IMR-90 (cell line): ENCODE measurements around the gene ELK3. TPM values are rescaled to one million over a fixed set of nuclear protein-coding genes. Genes with fewer than 3 reads are reported as not detected.

ENCODE experiments used
- ATAC-seq: fragments of 200-7000 bp; cut with Tn5 transposase; 2 replicates; pipeline ENCODE4 v1.9.1; 2020; ENCODE audit warnings: low read depth, mild to moderate bottlenecking, moderate library complexity
- BruUV-seq: library from RNA; stranded (reverse); fragments of 400-500 nt; replicated peaks from 2 replicates; lab custom pipeline; 2021; lab: Mats Ljungman, UMichigan
- CTCF ChIA-PET: fragments of 300-600 bp; formaldehyde crosslinking; extraction: SDS; loops from one replicate; lab custom pipeline; 2021; ENCODE audit warnings: antibody characterized with exemption; lab: Yijun Ruan, JAX
- POLR2A ChIA-PET: fragments of 300-600 bp; sonication (Branson Sonifier 250); formaldehyde crosslinking; loops from one replicate; lab custom pipeline; 2022; ENCODE audit warnings: antibody characterized with exemption; ENCODE audit not compliant: unreplicated experiment; lab: Charles Lee
- DNase-seq: peaks from one replicate; pipeline ENCODE4 v3.0.0; 2013
- H2AFZ ChIP-seq: replicated peaks from 2 replicates; pipeline ENCODE3; 2013; ENCODE audit warnings: low read length, mild to moderate bottlenecking; ENCODE audit not compliant: poor library complexity
- H2AK5ac ChIP-seq: 2 replicates; pipeline ENCODE4 v1.6.1; 2013; ENCODE audit warnings: low read depth, low read length, inconsistent platforms
- H2AK9ac ChIP-seq: replicated peaks from 2 replicates; pipeline ENCODE3; 2013; ENCODE audit warnings: mild to moderate bottlenecking, low read depth, low read length, moderate library complexity; ENCODE audit not compliant: poor library complexity
- H2BK120ac ChIP-seq: 2 replicates; pipeline ENCODE4 v1.6.1; 2013; ENCODE audit warnings: low read depth, low read length, inconsistent platforms
- H2BK15ac ChIP-seq: 3 replicates; pipeline ENCODE4 v1.6.1; 2013; ENCODE audit warnings: low read depth, low read length, inconsistent platforms
- H2BK20ac ChIP-seq: 2 replicates; pipeline ENCODE4 v1.6.1; 2013; ENCODE audit warnings: low read depth, mild to moderate bottlenecking, inconsistent platforms, low read length, moderate library complexity
- H2BK5ac ChIP-seq: 2 replicates; pipeline ENCODE4 v1.6.1; 2013; ENCODE audit warnings: mild to moderate bottlenecking, low read depth, low read length, inconsistent platforms; ENCODE audit not compliant: poor library complexity, severe bottlenecking
- H3K14ac ChIP-seq: replicated peaks from 2 replicates; pipeline ENCODE4 v1.6.1; 2013; ENCODE audit warnings: low read depth, low read length, inconsistent platforms
- H3K18ac ChIP-seq: 2 replicates; pipeline ENCODE4 v1.6.1; 2013; ENCODE audit warnings: low read depth, low read length, control low read depth
- H3K23ac ChIP-seq: 2 replicates; pipeline ENCODE4 v1.6.1; 2013; ENCODE audit warnings: low read depth, low read length, inconsistent platforms
- H3K27ac ChIP-seq: 2 replicates; pipeline ENCODE4 v1.5.1; 2013; ENCODE audit warnings: mild to moderate bottlenecking, control low read depth, low read length; ENCODE audit not compliant: insufficient read depth
- H3K27me3 ChIP-seq: 2 replicates; pipeline ENCODE4 v1.6.1; 2013; ENCODE audit warnings: low read length; ENCODE audit not compliant: control insufficient read depth, insufficient read depth
- H3K36me3 ChIP-seq: 2 replicates; pipeline ENCODE4 v1.6.1; 2013; ENCODE audit warnings: low read length, mixed read lengths; ENCODE audit not compliant: control insufficient read depth, insufficient read depth
- H3K4ac ChIP-seq: 2 replicates; pipeline ENCODE4 v1.6.1; 2013; ENCODE audit warnings: low read depth, low read length, inconsistent platforms
- H3K4me1 ChIP-seq: 2 replicates; pipeline ENCODE4 v1.6.1; 2013; ENCODE audit warnings: low read length, mixed read lengths; ENCODE audit not compliant: control insufficient read depth, insufficient read depth
- H3K4me2 ChIP-seq: 2 replicates; pipeline ENCODE4 v1.6.1; 2013; ENCODE audit warnings: low read depth, mild to moderate bottlenecking, control low read depth, low read length, moderate library complexity
- H3K4me3 ChIP-seq: 2 replicates; pipeline ENCODE4 v1.5.1; 2013; ENCODE audit warnings: low read depth, mild to moderate bottlenecking, control low read depth, low read length, moderate library complexity; ENCODE audit not compliant: insufficient read depth
- H3K56ac ChIP-seq: 2 replicates; pipeline ENCODE4 v1.6.1; 2013; ENCODE audit warnings: low read length, inconsistent platforms; ENCODE audit not compliant: insufficient read depth; ENCODE audit errors: extremely low read depth
- H3K79me1 ChIP-seq, 2 experiments: 2 replicates each; pipeline ENCODE4 v1.6.1; 2013; ENCODE audit warnings: low read length in 2 of 2, inconsistent platforms in 1 of 2, low read depth in 1 of 2
- H3K9ac ChIP-seq: 2 replicates; pipeline ENCODE4 v1.6.1; 2013; ENCODE audit warnings: low read depth, low read length, control low read depth
- H3K9me1 ChIP-seq: 2 replicates; pipeline ENCODE4 v1.6.1; 2013; ENCODE audit warnings: low read length, inconsistent platforms; ENCODE audit not compliant: insufficient read depth
- H3K9me3 ChIP-seq: 2 replicates; pipeline ENCODE4 v1.6.1; 2013; ENCODE audit warnings: low read length; ENCODE audit not compliant: control insufficient read depth, insufficient read depth
- H4K20me1 ChIP-seq: 2 replicates; pipeline ENCODE4 v1.6.1; 2013; ENCODE audit warnings: low read length, inconsistent platforms; ENCODE audit not compliant: insufficient read depth
- H4K5ac ChIP-seq: 2 replicates; pipeline ENCODE4 v1.6.1; 2013; ENCODE audit warnings: mild to moderate bottlenecking, low read depth, low read length, control low read depth
- H4K8ac ChIP-seq, 2 experiments: 2 replicates each; pipeline ENCODE4 v1.6.1; 2013; ENCODE audit warnings: low read depth in 2 of 2, low read length in 2 of 2, control low read depth in 1 of 2, inconsistent platforms in 1 of 2
- H4K91ac ChIP-seq: 2 replicates; pipeline ENCODE4 v1.6.1; 2013; ENCODE audit warnings: low read depth, low read length, inconsistent platforms; ENCODE audit not compliant: insufficient read depth
- BHLHE40 ChIP-seq: fragments of 150-350 bp; IDR thresholded peaks from 2 replicates; pipeline ENCODE4 v1.6.1; 2016; ENCODE audit warnings: mild to moderate bottlenecking, low read depth, low read length
- CEBPB ChIP-seq: IDR thresholded peaks from 2 replicates; pipeline ENCODE4 v1.6.1; 2012; ENCODE audit warnings: low read depth, low read length, improper control_type of control experiment
- CHD1 ChIP-seq: IDR thresholded peaks from 2 replicates; pipeline ENCODE4 v1.6.1; 2012; ENCODE audit warnings: low read depth, low read length, improper control_type of control experiment
- CTCF ChIP-seq: conservative IDR thresholded peaks from 2 replicates; pipeline ENCODE4 v1.5.1; 2012; ENCODE audit warnings: mild to moderate bottlenecking, low read depth, low read length, improper control_type of control experiment
- ELK1 ChIP-seq: fragments of 150-350 bp; IDR thresholded peaks from 2 replicates; pipeline ENCODE4 v1.6.1; 2016; ENCODE audit warnings: low read depth, mild to moderate bottlenecking, low read length, moderate library complexity, borderline replicate concordance
- FOS ChIP-seq: fragments of 150-350 bp; IDR thresholded peaks from 2 replicates; pipeline ENCODE4 v1.6.1; 2016; ENCODE audit warnings: low read depth, low read length
- MAFK ChIP-seq: IDR thresholded peaks from 2 replicates; pipeline ENCODE4 v1.6.1; 2012; ENCODE audit warnings: low read depth, low read length, improper control_type of control experiment
- MAZ ChIP-seq: IDR thresholded peaks from 2 replicates; pipeline ENCODE4 v1.6.1; 2012; ENCODE audit warnings: low read depth, mild to moderate bottlenecking, low read length, improper control_type of control experiment, moderate library complexity, borderline replicate concordance
- MXI1 ChIP-seq: IDR thresholded peaks from 2 replicates; pipeline ENCODE4 v1.6.1; 2012; ENCODE audit warnings: low read depth, mild to moderate bottlenecking, low read length, moderate library complexity, borderline replicate concordance
- NFE2L2 ChIP-seq: fragments of 150-350 bp; IDR thresholded peaks from 2 replicates; pipeline ENCODE4 v1.6.1; 2016; ENCODE audit warnings: low read depth, mild to moderate bottlenecking, low read length
- POLR2A ChIP-seq: IDR thresholded peaks from 2 replicates; pipeline ENCODE4 v1.6.1; 2012; ENCODE audit warnings: mild to moderate bottlenecking, low read depth, low read length
- RAD21 ChIP-seq: IDR thresholded peaks from 2 replicates; pipeline ENCODE4 v1.6.1; 2012; ENCODE audit warnings: low read length, improper control_type of control experiment
- RCOR1 ChIP-seq: IDR thresholded peaks from 2 replicates; pipeline ENCODE4 v1.6.1; 2012; ENCODE audit warnings: mild to moderate bottlenecking, low read length, improper control_type of control experiment; ENCODE audit not compliant: insufficient replicate concordance
- RFX5 ChIP-seq: IDR thresholded peaks from 2 replicates; pipeline ENCODE4 v1.8.0; 2012; ENCODE audit warnings: low read depth, mild to moderate bottlenecking, low read length, moderate library complexity
- SMC3 ChIP-seq: fragments of 150-350 bp; IDR thresholded peaks from 2 replicates; pipeline ENCODE4 v1.6.1; 2016; ENCODE audit warnings: low read depth, mild to moderate bottlenecking, antibody characterized with exemption, low read length, moderate library complexity
- USF2 ChIP-seq: fragments of 150-350 bp; IDR thresholded peaks from 2 replicates; pipeline ENCODE4 v1.6.1; 2017; ENCODE audit warnings: mild to moderate bottlenecking, antibody characterized with exemption, low read length, low read depth
- WGBS, 2 experiments: methylation state at CpG; one replicate each; pipeline versions ENCODE4 v1.1.5 to v1.1.7; 2013; ENCODE audit warnings: missing lambda C conversion rate in 2 of 2; ENCODE audit not compliant: insufficient read length in 1 of 2; ENCODE audit errors: extremely low coverage in 2 of 2; 5-methylcytosine and 5-hydroxymethylcytosine counted together
- dilution Hi-C: fragments of 300-500 bp; cut with HindIII; formaldehyde crosslinking; loops from one replicate; pipeline ENCODE4 v1.14.3; 2018; ENCODE audit warnings: low sequenced_read_pairs; ENCODE audit not compliant: unreplicated experiment
- in situ Hi-C: fragments of 300-500 bp; cut with MboI; formaldehyde crosslinking; loops from 3 replicates; pipeline ENCODE4 v1.14.3; 2019; ENCODE audit warnings: low sequenced_read_pairs, inconsistent platforms, mixed read lengths
- intact Hi-C: fragments of 100-400 bp; cut with micrococcal nuclease; formaldehyde crosslinking; loops from 2 replicates; pipeline ENCODE4 v1.10.0; 2022
- polyA plus RNA-seq, 3 experiments: library from polyadenylated mRNA; depleted of rRNA; stranded (reverse); fragments of >200 nt; gene quantifications; 2 replicates each; pipeline ENCODE4 v1.2.3, GENCODE V29; 2012; ENCODE audit warnings: low replicate concordance in 1 of 3
- total RNA-seq: library from RNA; depleted of rRNA; stranded (reverse); fragments of >200 nt; gene quantifications from 2 replicates; pipeline ENCODE4 v1.2.3, GENCODE V29; 2012

ELK3 gene
- total and polyA plus RNA-seq, 2 of the 4 experiments (the other 2 are of a cell fraction), result 14.5 to 27.5 TPM

- in situ Hi-C loops, result no loop called here
- Histone ChIP-seq H2BK120ac (no peak overlapping the region), H3K27me3 (peaks cover 1% of the 10 kb centered on the region; the same call in 1 of the 2 replicates), H3K23ac (no peak overlapping the region), H4K91ac (no peak overlapping the region), H3K27ac (no peak overlapping the region), H3K9me1 (no peaks in the 10 kb centered on the region), H4K20me1 (no peaks in the 10 kb centered on the region), H3K4ac (no peak overlapping the region), H3K4me3 (no peak overlapping the region), H3K56ac (no peak overlapping the region; the same call in 1 of the 2 replicates), H4K5ac (no peak overlapping the region), H3K4me2 (no peak overlapping the region), H2BK15ac (no peak overlapping the region), H2BK20ac (no peak overlapping the region), H3K4me1 (no peaks in the 10 kb centered on the region), H2AK5ac (no peak overlapping the region), H3K9ac (no peak overlapping the region), H3K79me1 (no peaks in the 10 kb centered on the region), H3K14ac (no peak overlapping the region), H2BK5ac (no peak overlapping the region), H3K18ac (no peak overlapping the region), H2AK9ac (no peak overlapping the region), H2AFZ (no peak overlapping the region), H4K8ac (no peak overlapping the region), H3K9me3 (no peaks in the 10 kb centered on the region), H3K36me3 (no peaks in the 10 kb centered on the region)
- dilution Hi-C loops, result no loop called here
- ChIA-PET CTCF (no interaction called here), POLR2A (no interaction called here)
- no peak for DNase-seq
- BruUV-seq, result no TSS peak
- no peak for ATAC-seq
- WGBS, 2 experiments, result 50% methylated on average over 2 of the region's 5 CpGs; no CpG with 5 or more reads in 1 of the 2 experiments
- intact Hi-C loops, result no loop called here
- TF ChIP-seq MAZ (no peak), ELK1 (no peak), CHD1 (no peak), USF2 (no peak), MXI1 (no peak), CEBPB (no peak), CTCF (no peak), RFX5 (no peak), MAFK (no peak), FOS (no peak), RCOR1 (no peak), POLR2A (no peak), SMC3 (no peak), NFE2L2 (no peak), RAD21 (no peak), BHLHE40 (no peak)
Measured at GRCh38 chr12:96150442-96150841, 43.7 kb upstream of the ELK3 start.
